ENCODE measurements around the gene AKAP6.
A peak's percentile ranks its signal among the peaks of the same experiment; 100 is the strongest.

AKAP6 gene

DNA sequence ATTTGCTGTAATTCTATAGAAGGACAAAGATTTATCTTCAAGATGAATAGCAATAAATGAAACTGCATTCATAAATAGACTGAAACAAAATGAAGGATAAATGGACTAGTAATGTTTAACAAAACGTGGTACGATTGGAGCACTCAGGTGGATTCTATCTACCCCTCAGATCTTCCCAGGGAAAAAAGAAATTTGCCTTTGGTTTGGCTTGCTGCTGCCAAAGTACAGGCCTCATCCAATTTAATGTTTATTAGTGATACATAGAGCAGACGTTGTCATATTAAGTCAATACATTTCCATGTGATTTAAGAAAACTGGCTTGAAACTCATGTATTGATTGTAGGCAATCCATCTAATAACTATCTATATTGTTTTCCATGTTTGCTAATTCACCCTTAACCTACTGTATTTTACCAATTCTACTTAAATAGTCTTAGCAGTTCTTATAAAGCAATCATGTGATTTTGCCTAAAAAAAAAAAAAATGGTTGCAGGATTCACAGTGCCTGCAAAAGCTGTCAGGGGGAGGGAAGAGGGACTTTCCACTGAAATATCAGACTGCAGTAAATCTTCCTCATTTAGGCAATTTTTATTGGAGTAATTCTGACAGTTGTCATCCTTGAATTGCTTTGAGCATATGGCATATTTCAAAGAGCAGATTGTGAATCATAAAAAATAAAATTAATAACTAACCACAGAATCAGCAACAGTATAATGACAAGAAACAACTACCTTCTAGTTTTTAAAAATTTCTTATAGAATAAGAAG lies 367.4 kb downstream of the AKAP6 start:
- DNase-seq (ENCODE audit: low read depth in 2 of 3, low spot score in 1 of 3) = no peak

DNA sequence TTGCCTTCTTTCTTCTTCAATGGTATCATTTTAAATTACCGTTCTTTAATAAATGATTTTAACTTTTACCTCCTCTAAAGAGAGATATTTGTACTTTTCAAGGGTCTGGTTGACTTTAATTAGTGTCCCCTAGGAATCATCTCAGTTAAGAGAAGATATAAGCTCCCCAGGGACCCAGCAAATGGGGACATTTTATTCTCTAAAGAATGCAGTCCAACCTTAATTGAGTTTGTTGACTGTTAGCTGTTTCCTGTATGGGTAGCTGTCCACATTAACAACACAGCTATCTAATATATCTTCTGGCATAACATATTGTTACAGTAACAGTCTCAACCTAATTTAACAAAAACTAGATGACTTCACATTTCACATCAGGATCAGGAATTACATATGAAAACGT lies 368.0 kb downstream of the AKAP6 start:
- DNase-seq (ENCODE audit: low read depth in 2 of 3, low spot score in 1 of 3) = no peak

DNA sequence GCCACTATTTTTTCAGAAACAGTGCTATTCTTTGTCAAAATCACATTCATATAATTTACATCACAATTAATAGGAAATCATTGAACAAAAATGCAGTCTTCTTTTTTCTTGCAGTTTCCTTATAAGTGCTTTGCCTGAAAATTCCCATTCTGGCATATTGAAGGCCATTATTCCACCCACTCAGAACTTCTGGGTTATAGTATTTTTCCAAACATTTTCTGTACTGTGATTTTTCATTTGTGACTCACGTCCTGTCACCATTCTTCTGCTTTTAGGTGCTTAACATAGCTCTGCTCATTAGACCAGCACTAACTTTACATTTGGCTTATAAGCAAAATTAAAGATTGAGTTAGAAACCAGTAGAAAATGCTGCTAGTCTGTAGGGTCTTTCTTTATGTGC lies 368.6 kb downstream of the AKAP6 start:
- DNase-seq (ENCODE audit: low read depth in 2 of 3, low spot score in 1 of 3) = no peak

DNA sequence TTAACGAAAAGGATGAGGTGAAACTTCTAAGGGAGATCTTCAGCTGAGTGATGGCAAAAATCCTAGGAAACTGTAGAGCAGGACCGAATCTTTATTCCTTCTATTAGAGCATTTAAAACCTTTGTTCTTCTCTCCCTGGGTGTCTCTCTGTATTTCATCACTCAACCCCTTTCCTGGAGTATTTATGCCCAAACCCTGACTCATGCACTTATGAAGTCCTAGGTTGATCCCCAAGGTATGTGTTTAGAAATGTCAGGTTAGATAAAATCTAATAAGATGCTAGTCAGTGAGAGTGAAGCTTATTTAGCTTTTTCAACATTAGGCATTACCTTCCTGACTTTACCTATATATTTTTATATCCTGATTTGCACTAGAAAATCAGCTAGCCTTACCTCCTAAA lies 369.7 kb downstream of the AKAP6 start:
- DNase-seq (ENCODE audit: low read depth in 2 of 3, low spot score in 1 of 3) = no peak

DNA sequence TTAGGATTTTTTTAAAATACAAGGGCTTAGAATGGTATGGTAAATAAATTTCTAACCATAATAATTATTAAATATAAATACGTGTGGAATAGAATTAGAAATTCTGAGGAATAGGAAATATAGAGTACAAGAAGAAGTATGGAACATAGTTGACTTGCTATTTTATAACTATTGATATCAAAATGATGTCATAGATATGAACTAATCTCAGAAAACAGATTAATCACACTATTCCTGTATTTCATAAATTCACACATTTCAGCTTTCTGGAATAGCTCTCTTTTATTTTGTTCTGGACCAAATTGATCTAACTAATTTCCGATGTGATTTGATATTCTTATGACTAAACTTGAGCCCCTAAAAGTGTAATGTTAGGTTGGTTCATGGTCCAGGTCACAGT lies 372.4 kb downstream of the AKAP6 start:
- no peak for DNase-seq (ENCODE audit: low read depth in 2 of 3, low spot score in 1 of 3)

DNA sequence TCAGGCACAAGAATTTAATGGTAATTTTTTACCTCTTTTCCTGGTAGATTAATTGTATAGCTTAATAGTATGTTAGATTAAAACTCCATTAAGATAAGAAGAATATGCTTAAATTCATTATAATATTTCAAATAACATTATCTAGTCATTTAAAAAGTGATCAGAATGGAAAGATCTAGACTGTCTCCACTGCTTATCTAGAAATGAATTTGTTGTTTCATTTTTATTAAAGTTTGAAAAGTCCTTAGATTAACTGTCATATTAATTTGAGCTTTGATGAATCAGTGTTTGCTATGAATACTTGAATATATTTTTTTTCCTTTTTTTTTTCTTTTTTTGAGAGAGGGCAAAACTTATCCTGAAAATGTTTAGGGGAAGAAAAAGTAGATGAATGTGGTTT lies 373.0 kb downstream of the AKAP6 start:
- no peak for DNase-seq (ENCODE audit: low read depth in 2 of 3, low spot score in 1 of 3)

DNA sequence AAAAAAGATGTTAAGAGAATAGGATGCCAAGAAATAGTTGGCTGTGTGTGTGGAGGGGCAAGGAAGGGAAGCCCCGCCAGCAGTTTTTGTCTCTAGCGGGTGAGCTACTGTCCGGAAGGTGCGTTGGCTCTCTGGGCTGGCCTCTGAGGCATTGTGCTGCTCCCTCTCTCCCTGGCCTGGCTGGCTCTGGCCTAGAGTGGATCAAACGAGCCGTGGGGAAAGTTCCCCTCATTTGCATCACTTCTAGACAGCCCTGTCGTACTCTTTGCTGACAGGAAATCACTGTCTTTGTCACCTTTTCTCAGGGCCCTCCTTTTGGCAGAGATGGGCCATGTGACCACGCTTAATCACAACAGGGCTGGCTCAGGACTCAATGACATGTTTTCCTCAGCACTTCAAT lies 373.5 kb downstream of the AKAP6 start:
- peak in 1 of 3 donors; percentile 10 for DNase-seq (ENCODE audit: low read depth in 2 of 3, low spot score in 1 of 3)

DNA sequence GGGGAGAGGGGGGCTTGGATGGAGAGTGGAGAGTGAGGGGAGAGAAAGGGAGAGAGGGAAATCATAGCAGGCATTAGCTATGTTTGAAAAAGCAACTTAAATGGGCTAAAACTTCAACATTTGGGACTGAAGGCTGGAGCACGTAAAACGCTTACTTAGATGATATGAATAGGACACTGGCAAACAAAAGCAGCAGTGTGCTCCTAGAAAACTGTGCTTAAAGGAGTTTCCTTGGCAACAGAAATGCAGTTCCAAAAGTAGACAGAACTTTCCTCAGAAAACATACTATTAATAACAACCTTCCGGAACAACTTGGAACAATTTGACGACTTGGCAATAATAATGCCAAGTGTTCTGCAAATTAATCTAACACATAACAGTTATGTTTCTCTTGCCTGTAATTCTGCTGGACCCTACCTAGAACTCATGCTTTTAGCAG lies 374.1 kb downstream of the AKAP6 start:
- DNase-seq (ENCODE audit: low read depth in 2 of 3, low spot score in 1 of 3) = no peak

GRCh38 chr14:32706721-32707519 lies 377.8 kb downstream of the AKAP6 start:
- DNase-seq (ENCODE audit: low read depth in 2 of 3, low spot score in 1 of 3) = no peak

DNA sequence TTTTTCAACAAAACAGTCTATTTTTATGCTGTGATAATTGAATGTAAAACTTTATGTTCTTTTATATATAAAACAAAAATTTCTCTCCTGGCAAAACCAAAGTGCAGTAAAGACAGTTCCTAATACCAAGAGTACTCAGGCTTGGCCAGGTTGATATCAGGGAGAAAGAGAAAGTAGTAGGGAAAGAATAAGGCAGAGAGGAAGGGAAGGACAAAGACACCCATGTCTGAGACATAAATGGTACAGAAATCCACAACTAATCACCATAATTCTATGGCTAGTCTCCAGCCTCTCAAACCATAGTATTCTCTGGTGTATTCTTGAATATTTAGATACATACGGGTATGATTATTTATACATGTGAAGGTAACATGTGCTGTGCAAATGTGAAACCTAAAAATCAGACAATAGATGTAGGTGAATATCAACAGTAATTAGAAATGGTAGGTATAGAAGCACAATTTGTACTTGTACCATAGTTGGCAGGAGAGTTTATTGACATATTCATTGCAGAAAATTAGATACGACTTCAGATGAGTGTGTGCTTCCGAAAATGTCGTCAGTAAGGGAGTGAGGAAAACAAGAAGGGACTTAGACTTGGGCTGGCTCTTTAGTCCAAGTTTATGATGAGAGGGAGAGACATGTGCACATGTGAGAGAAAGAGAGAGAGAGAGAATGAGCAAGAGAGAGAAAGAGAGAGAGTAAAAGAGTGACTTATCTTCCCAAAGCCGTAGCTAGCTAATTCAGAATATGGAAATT lies 378.8 kb downstream of the AKAP6 start:
- DNase-seq (ENCODE audit: low read depth in 2 of 3, low spot score in 1 of 3) = no peak

- no peak for DNase-seq (ENCODE audit: low read depth in 2 of 3, low spot score in 1 of 3)
Observed at GRCh38 chr14:32709027-32709426, 379.9 kb downstream of the AKAP6 start.

DNA sequence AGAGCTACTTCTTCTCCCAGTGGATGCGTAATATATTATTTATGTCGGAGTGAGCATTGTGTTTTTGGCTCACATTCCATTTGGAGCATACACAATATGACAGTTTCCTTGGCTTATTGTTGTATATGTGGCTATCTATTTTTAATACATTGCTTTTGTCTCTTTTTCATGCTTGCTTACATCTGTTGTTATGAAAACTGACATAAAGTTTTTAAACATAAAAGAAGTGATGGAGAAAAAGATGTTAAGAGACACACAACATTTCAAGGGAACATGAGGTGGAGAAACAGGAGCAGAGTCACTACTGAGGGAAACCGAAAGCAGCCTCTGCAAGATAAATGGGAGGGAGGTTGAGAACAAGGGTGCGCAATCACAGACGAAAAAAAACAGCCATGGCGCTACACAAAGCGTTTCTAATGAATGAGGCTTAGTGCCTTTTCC lies 381.2 kb downstream of the AKAP6 start:
- no peak for DNase-seq (ENCODE audit: low read depth in 2 of 3, low spot score in 1 of 3)

GRCh38 chr14:32710731-32711680 lies 381.9 kb downstream of the AKAP6 start:
- peak in 1 of 3 donors; percentile 18 for DNase-seq (ENCODE audit: low read depth in 2 of 3, low spot score in 1 of 3)

DNA sequence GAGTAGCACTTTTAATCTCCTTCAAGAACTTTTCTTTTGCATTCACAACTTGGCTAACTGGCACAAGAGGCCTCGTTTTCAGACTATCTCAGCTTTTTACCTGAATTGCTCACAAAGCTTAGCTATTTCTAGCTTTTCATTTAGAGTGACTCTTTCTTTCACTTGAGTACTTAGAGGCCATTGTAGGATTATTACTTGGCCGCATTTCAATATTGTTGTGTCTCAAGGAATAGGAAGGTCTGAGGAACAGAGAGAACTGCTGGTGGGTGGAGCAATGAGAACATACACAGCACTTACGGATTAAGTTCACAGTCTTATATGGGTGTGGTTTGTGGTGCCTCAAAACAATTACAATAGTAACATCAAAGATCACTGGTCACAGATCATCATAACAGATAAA lies 384.8 kb downstream of the AKAP6 start:
- DNase-seq (ENCODE audit: low read depth in 2 of 3, low spot score in 1 of 3) = no peak

DNA sequence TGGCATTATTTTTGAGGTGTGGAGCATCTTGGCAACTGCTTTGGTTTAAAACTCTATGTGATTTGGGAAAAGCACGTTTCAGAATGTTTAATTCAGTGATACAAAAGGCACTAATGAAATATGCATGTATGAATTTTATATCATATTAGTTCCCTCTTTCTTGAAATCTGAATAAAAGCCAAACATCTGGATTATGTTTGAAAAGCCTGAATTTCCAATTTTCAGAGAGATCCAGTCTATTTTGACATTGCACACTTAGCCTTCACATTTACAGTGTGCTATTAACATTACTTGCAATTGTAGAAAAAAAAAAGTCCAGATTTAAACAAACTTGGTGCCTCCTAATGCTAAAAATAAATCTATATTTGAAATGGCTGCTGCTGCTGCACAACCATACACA lies 390.5 kb downstream of the AKAP6 start:
- DNase-seq (ENCODE audit: low read depth in 2 of 3, low spot score in 1 of 3) = no peak

DNA sequence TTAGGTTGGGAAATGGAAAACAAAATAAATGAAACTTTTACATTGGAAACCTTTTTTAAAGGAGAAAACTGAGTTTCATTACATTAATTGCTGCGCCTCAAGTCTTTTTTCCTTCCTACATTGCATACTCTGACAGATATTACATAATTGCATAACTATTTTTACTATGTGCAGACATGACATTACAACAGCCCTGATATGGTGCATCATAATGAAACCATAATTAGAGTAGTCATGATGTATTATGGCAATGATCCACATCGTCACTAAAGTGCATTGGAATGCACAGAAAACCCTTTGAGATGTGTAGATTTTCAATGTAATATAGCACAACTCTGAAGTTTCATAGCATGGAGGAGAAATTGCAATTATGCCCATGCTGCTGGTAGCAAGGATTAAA lies 391.8 kb downstream of the AKAP6 start:
- DNase-seq (ENCODE audit: low read depth in 2 of 3, low spot score in 1 of 3) = no peak

- DNase-seq (ENCODE audit: low read depth in 2 of 3, low spot score in 1 of 3) = no peak
Observed at GRCh38 chr14:32722631-32723183, 393.6 kb downstream of the AKAP6 start.

DNA sequence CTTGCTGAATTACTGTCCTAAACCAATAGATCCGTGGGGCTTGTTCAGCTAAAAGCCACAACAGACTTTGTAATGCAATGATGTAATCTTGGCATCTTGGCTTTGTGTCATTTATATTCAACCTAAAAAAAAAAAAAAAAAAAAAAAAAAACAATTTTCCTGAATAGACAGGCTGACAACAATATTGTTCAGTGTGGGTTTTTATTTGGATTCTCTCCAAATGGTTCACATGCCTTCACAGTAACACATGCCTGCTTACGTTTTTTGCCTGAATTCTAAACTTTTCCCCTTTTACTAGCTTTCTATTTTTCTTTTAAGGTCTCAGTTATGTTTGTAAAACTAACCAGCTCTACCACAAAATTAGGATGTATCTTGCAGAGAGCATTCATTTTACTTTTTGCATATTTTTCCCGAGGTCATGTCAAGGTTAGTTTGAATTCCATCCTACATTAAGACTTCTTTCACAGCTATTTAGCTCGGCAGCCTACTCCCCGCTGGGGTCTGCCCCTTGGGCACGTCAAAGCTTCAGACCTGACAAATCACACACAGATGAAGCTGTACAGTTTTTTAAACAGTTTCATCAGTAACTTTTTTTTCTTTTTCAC lies 395.9 kb downstream of the AKAP6 start:
- no peak for DNase-seq (ENCODE audit: low read depth in 2 of 3, low spot score in 1 of 3)

GRCh38 chr14:32726516-32726915 lies 397.4 kb downstream of the AKAP6 start:
- DNase-seq (ENCODE audit: low read depth in 2 of 3, low spot score in 1 of 3) = no peak

DNA sequence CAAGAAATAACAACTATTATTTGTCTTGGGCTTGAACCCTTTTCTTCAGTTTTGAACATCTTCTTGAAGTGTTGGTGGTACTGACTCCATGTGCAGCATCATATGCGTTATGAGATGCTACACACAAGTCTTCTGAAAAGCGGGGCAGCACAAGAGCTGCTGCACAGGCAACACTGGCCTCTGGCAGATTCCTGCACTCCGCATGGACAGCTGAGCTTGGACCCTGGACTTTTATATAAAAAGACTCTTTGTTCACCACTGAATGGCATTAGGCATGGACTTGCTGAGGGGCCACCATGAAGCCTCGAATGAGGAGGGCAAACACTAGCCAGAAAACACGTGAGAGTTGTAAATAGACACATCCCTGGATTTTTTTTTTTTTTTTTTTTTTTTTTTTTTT lies 398.7 kb downstream of the AKAP6 start:
- DNase-seq (ENCODE audit: low read depth in 2 of 3, low spot score in 1 of 3) = no peak

All from stimulated activated CD4-positive, alpha-beta T cell treated with anti-CD3 and anti-CD28 coated beads, Interleukin-12 subunit alpha, Interleukin-12 subunit beta, amount 100 ng/mL, for 48 hours (primary cell).